Epithelial cell of esophagus (primary cell): ENCODE measurements around the gene COL12A1.

Source experiments
- DNase-seq: peaks from one replicate; pipeline ENCODE4 v3.0.0; 2010; ENCODE audit warnings: low read depth
- H3K4me3 ChIP-seq: 2 replicates; pipeline ENCODE4 v1.5.1; 2011; ENCODE audit warnings: mild to moderate bottlenecking, low read length, control low read depth
- TF ChIP-seq, protein P1 (sequence below): IDR thresholded peaks from 2 replicates; pipeline ENCODE4 v1.5.1; 2011; ENCODE audit warnings: low read depth, mild to moderate bottlenecking, low read length, control low read depth, inconsistent platforms; ENCODE audit not compliant: insufficient read depth; ENCODE audit errors: missing control alignments

COL12A1 gene

DNA sequence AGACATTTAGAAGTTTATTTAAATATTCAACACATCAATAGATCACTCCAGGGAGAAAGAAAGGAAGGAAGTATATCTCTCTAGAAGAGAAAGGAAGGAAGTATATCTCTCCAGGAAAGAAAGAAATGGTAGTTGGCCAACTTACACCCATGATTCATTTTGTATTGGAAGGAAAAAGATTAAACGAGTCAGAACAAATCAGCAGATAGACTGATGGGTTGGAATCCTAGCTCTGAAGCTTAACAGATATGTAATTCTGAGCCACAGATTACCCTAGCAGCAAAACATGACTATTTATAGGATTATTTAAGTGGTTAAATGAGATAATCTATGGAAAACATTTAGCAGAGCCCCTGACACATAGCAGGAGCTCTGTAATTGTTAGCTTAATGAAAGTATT is 27.1 kb downstream of the COL12A1 start:
- H3K4me3 ChIP-seq: no peak overlapping the region
- TF ChIP-seq, protein P1, sequence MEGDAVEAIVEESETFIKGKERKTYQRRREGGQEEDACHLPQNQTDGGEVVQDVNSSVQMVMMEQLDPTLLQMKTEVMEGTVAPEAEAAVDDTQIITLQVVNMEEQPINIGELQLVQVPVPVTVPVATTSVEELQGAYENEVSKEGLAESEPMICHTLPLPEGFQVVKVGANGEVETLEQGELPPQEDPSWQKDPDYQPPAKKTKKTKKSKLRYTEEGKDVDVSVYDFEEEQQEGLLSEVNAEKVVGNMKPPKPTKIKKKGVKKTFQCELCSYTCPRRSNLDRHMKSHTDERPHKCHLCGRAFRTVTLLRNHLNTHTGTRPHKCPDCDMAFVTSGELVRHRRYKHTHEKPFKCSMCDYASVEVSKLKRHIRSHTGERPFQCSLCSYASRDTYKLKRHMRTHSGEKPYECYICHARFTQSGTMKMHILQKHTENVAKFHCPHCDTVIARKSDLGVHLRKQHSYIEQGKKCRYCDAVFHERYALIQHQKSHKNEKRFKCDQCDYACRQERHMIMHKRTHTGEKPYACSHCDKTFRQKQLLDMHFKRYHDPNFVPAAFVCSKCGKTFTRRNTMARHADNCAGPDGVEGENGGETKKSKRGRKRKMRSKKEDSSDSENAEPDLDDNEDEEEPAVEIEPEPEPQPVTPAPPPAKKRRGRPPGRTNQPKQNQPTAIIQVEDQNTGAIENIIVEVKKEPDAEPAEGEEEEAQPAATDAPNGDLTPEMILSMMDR: no peak
- peak; percentile 65 for DNase-seq

DNA sequence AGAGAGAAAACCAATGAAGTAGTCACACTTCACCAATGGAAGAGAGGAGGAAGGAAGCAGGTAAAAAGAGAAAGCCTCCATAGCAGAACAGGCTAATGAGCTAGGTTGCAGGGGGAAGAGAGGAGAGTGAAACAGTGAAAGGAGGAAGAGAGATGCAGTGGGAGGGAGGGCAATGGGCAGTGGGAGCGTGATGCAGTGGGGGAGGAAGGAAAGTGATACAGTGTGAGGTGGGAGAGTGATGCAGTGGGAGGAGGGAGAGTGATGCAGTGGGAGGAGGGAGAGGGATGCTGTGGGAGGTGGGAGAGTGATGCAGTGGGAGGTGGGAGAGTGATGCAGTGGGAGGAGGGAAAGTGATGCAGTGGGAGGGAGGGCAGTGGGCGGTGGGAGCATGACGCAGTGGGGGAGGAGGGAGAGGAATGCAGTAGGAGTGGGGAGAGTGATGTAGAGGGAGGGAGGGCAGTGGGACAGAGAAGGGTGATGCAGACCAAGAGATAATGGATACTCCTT is 29.7 kb downstream of the COL12A1 start:
- TF ChIP-seq, protein P1: no peak
- no peak for DNase-seq

DNA sequence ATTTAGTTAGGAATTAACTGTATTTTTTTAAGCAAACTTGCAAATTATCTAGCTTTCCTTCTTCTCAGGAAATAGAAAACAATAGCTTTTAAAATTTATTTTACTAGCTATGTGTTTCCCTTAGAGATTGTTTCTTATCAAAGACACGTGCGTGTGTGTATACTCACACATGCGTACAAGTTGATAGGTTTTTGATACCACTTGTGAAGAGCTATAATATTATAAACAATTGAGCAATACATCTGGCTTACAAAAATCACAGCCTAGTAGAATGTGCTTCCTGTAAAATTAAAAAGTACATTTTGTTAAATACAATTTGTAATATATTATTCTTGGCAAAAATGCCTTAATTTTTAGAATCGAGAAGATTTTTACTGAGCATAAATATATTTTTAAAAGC is 33.9 kb downstream of the COL12A1 start:
- no peak overlapping the region for H3K4me3 ChIP-seq
- TF ChIP-seq, protein P1: no peak
- DNase-seq: no peak

More for the DNA sequence above, 29.7 kb downstream of the COL12A1 start:
- H3K4me3 ChIP-seq: no peak overlapping the region

DNA sequence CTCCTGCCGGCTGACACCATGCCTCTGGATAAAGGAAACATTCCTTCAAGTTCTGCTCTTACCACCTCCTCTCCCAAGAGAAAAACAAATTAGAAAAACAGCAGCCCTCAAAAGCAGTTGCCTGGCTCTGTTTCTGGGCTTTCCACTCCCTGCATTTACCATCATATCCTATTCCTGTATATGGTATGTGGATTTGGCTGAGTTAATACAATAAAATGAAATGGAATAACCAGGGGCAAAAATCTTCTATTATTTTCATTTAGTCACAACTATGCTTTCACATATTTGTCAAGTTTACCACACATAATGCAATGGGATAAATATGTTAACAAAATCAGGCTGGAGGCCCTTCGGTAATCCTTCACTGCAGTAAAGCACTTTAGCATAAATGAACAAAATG is 34.3 kb downstream of the COL12A1 start:
- TF ChIP-seq, protein P1: no peak
- no peak for DNase-seq

DNA sequence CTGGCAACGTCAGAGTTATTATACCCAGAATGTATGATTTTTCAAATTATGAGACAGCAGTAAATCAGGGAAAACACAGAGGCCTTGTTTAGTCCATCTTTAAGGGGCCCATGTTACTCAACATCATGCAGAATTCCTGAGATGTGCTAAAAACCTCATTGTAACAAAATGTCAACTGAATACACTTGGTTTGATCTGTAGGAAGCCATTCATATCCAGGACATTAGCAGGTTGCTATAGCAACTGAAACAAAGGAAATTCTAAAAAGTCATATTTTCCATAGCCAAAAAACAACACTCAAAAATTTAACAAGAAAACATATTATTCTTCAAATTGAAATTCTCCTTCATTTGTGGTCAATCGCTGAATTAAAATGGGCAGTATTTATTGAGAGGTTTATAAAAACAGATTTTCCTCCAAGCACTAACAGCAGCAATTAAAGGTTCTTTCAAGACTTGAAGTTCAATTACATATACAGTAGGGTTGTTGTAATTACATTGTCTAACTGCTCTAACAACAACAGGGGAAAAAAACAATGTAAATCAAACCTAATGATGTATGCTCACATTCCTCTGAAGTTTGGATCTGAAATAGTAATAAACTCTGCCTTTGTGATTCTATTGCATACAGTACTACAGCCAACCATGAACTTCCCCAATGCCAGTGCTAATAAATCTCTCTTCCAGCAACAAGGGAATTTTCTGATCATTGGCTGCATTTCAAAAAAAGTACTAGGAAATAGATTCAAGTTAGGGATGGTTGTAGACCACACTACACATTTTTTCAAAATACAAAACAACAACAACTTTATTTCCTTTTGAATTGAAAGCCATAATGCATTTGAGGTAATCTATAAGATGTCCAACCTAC is 34.9 kb downstream of the COL12A1 start:
- TF ChIP-seq, protein P1: no peak
- no peak for DNase-seq

More for the DNA sequence above, 34.3 kb downstream of the COL12A1 start:
- no peak overlapping the region for H3K4me3 ChIP-seq

DNA sequence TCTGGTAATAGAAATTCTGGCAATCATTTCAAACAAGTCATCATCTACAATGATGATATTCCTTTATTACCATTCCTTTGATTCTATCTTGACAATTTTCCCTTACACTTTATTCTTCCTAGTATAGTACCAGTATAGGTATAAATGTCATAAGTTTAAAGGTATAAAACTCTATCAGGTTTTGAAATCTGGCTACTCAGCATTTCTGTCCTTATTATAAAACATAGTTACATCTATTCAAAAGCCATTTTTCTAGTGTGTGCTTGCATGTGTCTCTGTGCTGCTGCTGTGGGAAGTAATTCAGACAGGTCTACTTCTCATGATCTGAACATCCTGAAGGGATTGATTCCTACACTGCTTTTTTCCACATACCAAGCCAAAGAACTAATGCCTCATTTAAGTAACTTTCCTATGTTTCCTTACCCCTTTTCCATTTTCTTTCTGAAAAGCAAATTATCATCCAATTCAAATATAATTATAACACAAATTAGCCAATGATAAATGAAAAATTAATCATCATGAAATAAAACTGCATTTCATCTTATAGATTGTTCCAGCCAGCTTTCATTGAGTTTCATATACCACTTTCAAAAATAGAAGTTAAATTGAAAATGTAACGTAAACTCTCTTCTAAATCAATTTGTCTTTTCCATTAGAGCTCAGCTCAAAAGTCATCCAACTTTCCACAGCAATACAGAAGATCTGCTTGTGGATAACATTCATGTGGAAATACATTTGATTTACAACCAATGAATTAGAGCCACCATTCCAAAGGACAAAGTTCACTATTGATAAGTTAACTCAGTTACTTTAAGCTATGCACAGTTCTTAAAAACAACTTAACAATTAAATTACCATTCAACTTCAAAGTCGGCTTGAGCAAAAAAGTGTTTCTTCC is 35.9 kb downstream of the COL12A1 start:
- H3K4me3 ChIP-seq: no peak overlapping the region
- TF ChIP-seq, protein P1: no peak
- DNase-seq: no peak

More for the DNA sequence above, 34.9 kb downstream of the COL12A1 start:
- no peak overlapping the region for H3K4me3 ChIP-seq
